ENCODE measurements around the gene TAS2R8.
"Not testable (repeated sequence)": the region's sequence is repeated elsewhere in the genome, so short reads cannot be mapped to it uniquely, and the experiment has no call there.

Gene TAS2R8

GRCh38 chr12:10807186-10807585, at the start of gene TAS2R8:
TSS of gene TAS2R8 (minus strand) at chr12:10807286. CDS start at chr12:10806980, 306 bp downstream.
- DNase-seq, result no peak

GRCh38 chr12:10855807-10856206, 48.7 kb upstream of the TAS2R8 start:
- no peak for DNase-seq

- DNase-seq, result no peak
Observed at GRCh38 chr12:10853776-10854175, 46.7 kb upstream of the TAS2R8 start.

- DNase-seq, result no peak
Observed at GRCh38 chr12:10851243-10851858, 44.3 kb upstream of the TAS2R8 start.

- DNase-seq, result no peak
Observed at GRCh38 chr12:10849425-10849878, 42.4 kb upstream of the TAS2R8 start, which contains the start of gene PRR4. TSS of gene PRR4 (minus strand) at chr12:10849475. CDS start at chr12:10849437, 38 bp downstream.

GRCh38 chr12:10847744-10848143, 40.7 kb upstream of the TAS2R8 start:
- no peak for DNase-seq

- DNase-seq, result no peak
Observed at GRCh38 chr12:10842862-10843261, 35.8 kb upstream of the TAS2R8 start.

GRCh38 chr12:10838461-10838860, 31.4 kb upstream of the TAS2R8 start:
- DNase-seq, result no peak

- no peak for DNase-seq
Observed at GRCh38 chr12:10829994-10830393, 22.9 kb upstream of the TAS2R8 start.

- no peak for DNase-seq
Observed at GRCh38 chr12:10826258-10826657, 19.2 kb upstream of the TAS2R8 start, which contains the start of gene TAS2R10. TSS of gene TAS2R10 (minus strand) at chr12:10826358. CDS start at chr12:10826269, 89 bp downstream.

- DNase-seq, result no peak
Observed at GRCh38 chr12:10824957-10825356, 17.9 kb upstream of the TAS2R8 start.

- no peak for DNase-seq
Observed at GRCh38 chr12:10811883-10812536, 4.9 kb upstream of the TAS2R8 start.

- no peak for DNase-seq
Observed at GRCh38 chr12:10810068-10810467, 3.0 kb upstream of the TAS2R8 start, which contains the start of gene TAS2R9. TSS of gene TAS2R9 (minus strand) at chr12:10810168. CDS start at chr12:10810075, 93 bp downstream.

GRCh38 chr12:10802587-10802986, 4.5 kb downstream of the TAS2R8 start, which contains the start of gene TAS2R7:
TSS of gene TAS2R7 (minus strand) at chr12:10802627. CDS start at chr12:10802570, 57 bp downstream.
- no peak for DNase-seq

- DNase-seq, result no peak
Observed at GRCh38 chr12:10801741-10802140, 5.3 kb downstream of the TAS2R8 start.

GRCh38 chr12:10794222-10794621, 12.9 kb downstream of the TAS2R8 start:
- DNase-seq, result no peak

GRCh38 chr12:10791769-10792168, 15.3 kb downstream of the TAS2R8 start:
- not testable (repeated sequence) for DNase-seq

GRCh38 chr12:10783252-10783651, 23.8 kb downstream of the TAS2R8 start:
- no peak for DNase-seq

GRCh38 chr12:10779103-10779502, 28.0 kb downstream of the TAS2R8 start:
- peak; percentile 7 for DNase-seq

- peak; percentile 54 for DNase-seq
Observed at GRCh38 chr12:10771132-10771733, 35.9 kb downstream of the TAS2R8 start.

- no peak for DNase-seq
Observed at GRCh38 chr12:10759657-10760056, 47.4 kb downstream of the TAS2R8 start.

GRCh38 chr12:10756194-10756593, 50.9 kb downstream of the TAS2R8 start:
- DNase-seq, result no peak

Measured in hematopoietic multipotent progenitor cell treated with erythropoietin and hydrocortisone succinate and interleukin-3 and kit ligand, for 8 days (in vitro differentiated cells).